OCI-LY1 (cell line): ENCODE data around the gene CGAS.
A peak's percentile ranks its signal among the peaks of the same experiment; 100 is the strongest.

Experiments used
- H2AFZ ChIP-seq: fragments of 200-600 bp; sonication (generic), shearing (Covaris generic); 2 replicates; pipeline ENCODE4 v1.6.0; 2014; ENCODE audit warnings: antibody characterized with exemption, mild to moderate bottlenecking, low read length
- H3F3A ChIP-seq: fragments of 200-600 bp; sonication (generic), shearing (Covaris generic); 2 replicates; pipeline ENCODE4 v1.6.0; 2014; ENCODE audit warnings: mild to moderate bottlenecking, antibody characterized with exemption, low read length, moderate library complexity; ENCODE audit not compliant: insufficient read depth
- H3K27ac ChIP-seq: fragments of 200-600 bp; sonication (generic); 2 replicates; pipeline ENCODE4 v1.5.1; 2014; ENCODE audit warnings: low read length, mixed run types, mild to moderate bottlenecking, low read depth; ENCODE audit not compliant: poor library complexity, severe bottlenecking
- H3K27me3 ChIP-seq: fragments of 200-600 bp; sonication (generic); 2 replicates; pipeline ENCODE4 v1.6.0; 2014; ENCODE audit warnings: antibody characterized with exemption, mild to moderate bottlenecking, low read length, moderate library complexity; ENCODE audit not compliant: insufficient read depth
- H3K36me3 ChIP-seq: fragments of 200-600 bp; sonication (generic); 2 replicates; pipeline ENCODE4 v1.6.1; 2014; ENCODE audit warnings: mild to moderate bottlenecking, antibody characterized with exemption, low read length, moderate library complexity, mixed read lengths; ENCODE audit not compliant: insufficient read depth
- H3K4me1 ChIP-seq: fragments of 200-600 bp; sonication (generic); 2 replicates; pipeline ENCODE4 v1.5.1; 2014; ENCODE audit warnings: mild to moderate bottlenecking, low read length, moderate library complexity; ENCODE audit not compliant: insufficient read depth, severe bottlenecking
- H3K4me2 ChIP-seq: fragments of 200-600 bp; sonication (generic), shearing (Covaris generic); 2 replicates; pipeline ENCODE4 v1.6.1; 2014; ENCODE audit warnings: low read length
- H3K4me3 ChIP-seq: fragments of 200-600 bp; sonication (generic); 2 replicates; pipeline ENCODE4 v1.5.1; 2014; ENCODE audit warnings: low read length, low read depth, mild to moderate bottlenecking, mixed read lengths; ENCODE audit not compliant: poor library complexity, severe bottlenecking
- H3K79me2 ChIP-seq: fragments of 200-600 bp; shearing (Covaris generic); 2 replicates; pipeline ENCODE4 v1.6.1; 2016; ENCODE audit warnings: mixed run types, low read length, mixed read lengths; ENCODE audit not compliant: insufficient read depth
- H3K9ac ChIP-seq: fragments of 200-600 bp; sonication (generic), shearing (Covaris generic); 2 replicates; pipeline ENCODE4 v1.6.1; 2014; ENCODE audit warnings: mild to moderate bottlenecking, low read length, mixed read lengths
- H3K9me2 ChIP-seq: fragments of 200-600 bp; sonication (generic), shearing (Covaris generic); 2 replicates; pipeline ENCODE4 v1.6.1; 2014; ENCODE audit warnings: low read depth, mild to moderate bottlenecking, low read length, mixed read lengths
- H3K9me3 ChIP-seq: fragments of 200-600 bp; shearing (Covaris generic); 2 replicates; pipeline ENCODE4 v1.6.1; 2014; ENCODE audit warnings: low read length, mixed read lengths
- H4K20me1 ChIP-seq: fragments of 200-600 bp; sonication (generic), shearing (Covaris generic); 2 replicates; pipeline ENCODE4 v1.6.0; 2016; ENCODE audit warnings: mild to moderate bottlenecking, low read length; ENCODE audit not compliant: insufficient read depth
- CTCF ChIP-seq: fragments of 200-600 bp; sonication (generic), shearing (Covaris generic); IDR thresholded peaks from 2 replicates; pipeline ENCODE4 v1.5.1; 2017; ENCODE audit warnings: mild to moderate bottlenecking, antibody characterized with exemption, low read length, moderate library complexity, mixed read lengths
- EZH2 ChIP-seq: fragments of 200-600 bp; sonication (generic), shearing (Covaris generic); IDR thresholded peaks from 2 replicates; pipeline ENCODE4 v1.8.0; 2017; ENCODE audit warnings: borderline replicate concordance, mixed run types, mild to moderate bottlenecking, antibody characterized with exemption, low read length, moderate library complexity, mixed read lengths

The CGAS gene

GRCh38 chr6:73455865-73456629 lies 4.0 kb upstream of the CGAS start:
- Histone ChIP-seq H3K79me2 (no peaks in the 10 kb centered on the region), H3K27ac (no peak overlapping the region), H3K4me1 (peaks cover 19% of the 10 kb centered on the region)

GRCh38 chr6:73451223-73452106 lies 632 bp downstream of the CGAS start:
- H3K36me3 ChIP-seq, result no peaks in the 10 kb centered on the region
- TF ChIP-seq CTCF, result no peak
- no peak for TF ChIP-seq EZH2
- H2AFZ ChIP-seq, result peak overlapping the region; percentile 31; the same call in 1 of the 2 replicates
- no peaks in the 10 kb centered on the region for H3K9me3 ChIP-seq
- peak overlapping the region; percentile 52 for H3K4me3 ChIP-seq
- no peaks in the 10 kb centered on the region for H4K20me1 ChIP-seq
- H3F3A ChIP-seq, result no peaks in the 10 kb centered on the region
- no peaks in the 10 kb centered on the region for H3K9me2 ChIP-seq
- H3K27ac ChIP-seq, result no peak overlapping the region
- peak overlapping the region; percentile 72 for H3K4me2 ChIP-seq
- H3K4me1 ChIP-seq, result peaks cover 19% of the 10 kb centered on the region
- peak overlapping the region; percentile 45; the same call in 1 of the 2 replicates for H3K9ac ChIP-seq
- H3K79me2 ChIP-seq, result no peaks in the 10 kb centered on the region
- peaks cover 5% of the 10 kb centered on the region; the same call in 1 of the 2 replicates for H3K27me3 ChIP-seq

More at GRCh38 chr6:73455865-73456629, 4.0 kb upstream of the CGAS start:
- Histone ChIP-seq H3K27me3 (peaks cover 5% of the 10 kb centered on the region; the same call in 1 of the 2 replicates), H3K9me2 (no peaks in the 10 kb centered on the region), H2AFZ (no peak overlapping the region), H3F3A (no peaks in the 10 kb centered on the region), H4K20me1 (no peaks in the 10 kb centered on the region), H3K4me2 (no peak overlapping the region), H3K9me3 (no peaks in the 10 kb centered on the region), H3K36me3 (no peaks in the 10 kb centered on the region), H3K9ac (no peak overlapping the region), H3K4me3 (no peak overlapping the region)
- TF ChIP-seq CTCF (no peak), EZH2 (no peak)

GRCh38 chr6:73443555-73443954 lies 8.5 kb downstream of the CGAS start:
- Histone ChIP-seq H3K79me2 (no peaks in the 10 kb centered on the region), H3F3A (no peaks in the 10 kb centered on the region), H3K27me3 (no peaks in the 10 kb centered on the region), H3K4me2 (no peak overlapping the region), H3K4me1 (no peaks in the 10 kb centered on the region), H3K27ac (no peak overlapping the region), H3K9ac (no peak overlapping the region), H3K36me3 (no peaks in the 10 kb centered on the region), H3K9me2 (no peaks in the 10 kb centered on the region), H4K20me1 (no peaks in the 10 kb centered on the region), H2AFZ (no peak overlapping the region), H3K9me3 (no peaks in the 10 kb centered on the region), H3K4me3 (no peak overlapping the region)
- no peak for TF ChIP-seq EZH2
- TF ChIP-seq CTCF, result no peak
